Measurements from ENCODE around the gene YWHAG.

YWHAG gene

GRCh38 chr7:76333511-76334101, 25.2 kb downstream of the YWHAG start:
- Histone ChIP-seq H3K79me2 (ENCODE audit: insufficient read depth, low read length) (peaks cover 100% of the 10 kb centered on the region), H2AFZ (ENCODE audit: low read length) (no peak overlapping the region), H3K36me3 (ENCODE audit: insufficient read depth, low read length) (peaks cover 52% of the 10 kb centered on the region; the same call in 1 of the 2 replicates), H3F3A (ENCODE audit: low read depth) (peaks cover 4% of the 10 kb centered on the region), H3K9me2 (replicated peaks; ENCODE audit: low read depth, low read length) (no peaks in the 10 kb centered on the region), H3K9me3 (ENCODE audit: insufficient read depth, low read depth, low read length) (no peaks in the 10 kb centered on the region), H3K4me2 (ENCODE audit: low read depth, low read length, poor library complexity, severe bottlenecking) (no peak overlapping the region), H3K4me1 (ENCODE audit: insufficient read depth, low read length, poor library complexity, severe bottlenecking) (peaks cover 7% of the 10 kb centered on the region), H3K27me3 (ENCODE audit: insufficient read depth, low read length, poor library complexity, severe bottlenecking) (no peaks in the 10 kb centered on the region), H3K4me3 (ENCODE audit: low read length, poor library complexity, severe bottlenecking) (no peak overlapping the region), H4K20me1 (ENCODE audit: insufficient read depth, low read length, poor library complexity, severe bottlenecking) (peaks cover 100% of the 10 kb centered on the region), H3K9ac (ENCODE audit: low read depth, low read length, poor library complexity, severe bottlenecking) (no peak overlapping the region)
- TF ChIP-seq EZH2phosphoT487 (IDR thresholded peaks at IDR 0.05; ENCODE audit: borderline replicate concordance) = no peak
- TF ChIP-seq, protein P1, sequence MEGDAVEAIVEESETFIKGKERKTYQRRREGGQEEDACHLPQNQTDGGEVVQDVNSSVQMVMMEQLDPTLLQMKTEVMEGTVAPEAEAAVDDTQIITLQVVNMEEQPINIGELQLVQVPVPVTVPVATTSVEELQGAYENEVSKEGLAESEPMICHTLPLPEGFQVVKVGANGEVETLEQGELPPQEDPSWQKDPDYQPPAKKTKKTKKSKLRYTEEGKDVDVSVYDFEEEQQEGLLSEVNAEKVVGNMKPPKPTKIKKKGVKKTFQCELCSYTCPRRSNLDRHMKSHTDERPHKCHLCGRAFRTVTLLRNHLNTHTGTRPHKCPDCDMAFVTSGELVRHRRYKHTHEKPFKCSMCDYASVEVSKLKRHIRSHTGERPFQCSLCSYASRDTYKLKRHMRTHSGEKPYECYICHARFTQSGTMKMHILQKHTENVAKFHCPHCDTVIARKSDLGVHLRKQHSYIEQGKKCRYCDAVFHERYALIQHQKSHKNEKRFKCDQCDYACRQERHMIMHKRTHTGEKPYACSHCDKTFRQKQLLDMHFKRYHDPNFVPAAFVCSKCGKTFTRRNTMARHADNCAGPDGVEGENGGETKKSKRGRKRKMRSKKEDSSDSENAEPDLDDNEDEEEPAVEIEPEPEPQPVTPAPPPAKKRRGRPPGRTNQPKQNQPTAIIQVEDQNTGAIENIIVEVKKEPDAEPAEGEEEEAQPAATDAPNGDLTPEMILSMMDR (conservative IDR thresholded peaks at IDR 0.05; ENCODE audit: low read length) = no peak

GRCh38 chr7:76332078-76332477, 26.7 kb downstream of the YWHAG start:
- H3K9me2 ChIP-seq (replicated peaks; ENCODE audit: low read depth, low read length) = no peaks in the 10 kb centered on the region
- no peak overlapping the region for H3K4me3 ChIP-seq (ENCODE audit: low read length, poor library complexity, severe bottlenecking)
- H3K4me1 ChIP-seq (ENCODE audit: insufficient read depth, low read length, poor library complexity, severe bottlenecking) = peaks cover 19% of the 10 kb centered on the region
- no peak overlapping the region for H3K9ac ChIP-seq (ENCODE audit: low read depth, low read length, poor library complexity, severe bottlenecking)
- TF ChIP-seq, protein P1 (conservative IDR thresholded peaks at IDR 0.05; ENCODE audit: low read length) = no peak
- no peak for TF ChIP-seq EZH2phosphoT487 (IDR thresholded peaks at IDR 0.05; ENCODE audit: borderline replicate concordance)
- no peaks in the 10 kb centered on the region for H3K27me3 ChIP-seq (ENCODE audit: insufficient read depth, low read length, poor library complexity, severe bottlenecking)
- H3K4me2 ChIP-seq (ENCODE audit: low read depth, low read length, poor library complexity, severe bottlenecking) = no peak overlapping the region
- H2AFZ ChIP-seq (ENCODE audit: low read length) = no peak overlapping the region
- peaks cover 48% of the 10 kb centered on the region; the same call in 1 of the 2 replicates for H3K36me3 ChIP-seq (ENCODE audit: insufficient read depth, low read length)
- peaks cover 17% of the 10 kb centered on the region for H3F3A ChIP-seq (ENCODE audit: low read depth)
- peaks cover 97% of the 10 kb centered on the region for H4K20me1 ChIP-seq (ENCODE audit: insufficient read depth, low read length, poor library complexity, severe bottlenecking)
- H3K9me3 ChIP-seq (ENCODE audit: insufficient read depth, low read depth, low read length) = no peaks in the 10 kb centered on the region
- H3K79me2 ChIP-seq (ENCODE audit: insufficient read depth, low read length) = peaks cover 91% of the 10 kb centered on the region

- peaks cover 17% of the 10 kb centered on the region for H3F3A ChIP-seq (ENCODE audit: low read depth)
- H3K27me3 ChIP-seq (ENCODE audit: insufficient read depth, low read length, poor library complexity, severe bottlenecking) = no peaks in the 10 kb centered on the region
- H4K20me1 ChIP-seq (ENCODE audit: insufficient read depth, low read length, poor library complexity, severe bottlenecking) = peaks cover 95% of the 10 kb centered on the region
- H3K79me2 ChIP-seq (ENCODE audit: insufficient read depth, low read length) = peaks cover 90% of the 10 kb centered on the region
- no peak overlapping the region for H3K4me3 ChIP-seq (ENCODE audit: low read length, poor library complexity, severe bottlenecking)
- H3K9me2 ChIP-seq (replicated peaks; ENCODE audit: low read depth, low read length) = no peaks in the 10 kb centered on the region
- H2AFZ ChIP-seq (ENCODE audit: low read length) = no peak overlapping the region
- H3K4me1 ChIP-seq (ENCODE audit: insufficient read depth, low read length, poor library complexity, severe bottlenecking) = peaks cover 27% of the 10 kb centered on the region
- no peaks in the 10 kb centered on the region for H3K9me3 ChIP-seq (ENCODE audit: insufficient read depth, low read depth, low read length)
- peaks cover 57% of the 10 kb centered on the region; the same call in 1 of the 2 replicates for H3K36me3 ChIP-seq (ENCODE audit: insufficient read depth, low read length)
- H3K4me2 ChIP-seq (ENCODE audit: low read depth, low read length, poor library complexity, severe bottlenecking) = no peak overlapping the region
- H3K9ac ChIP-seq (ENCODE audit: low read depth, low read length, poor library complexity, severe bottlenecking) = no peak overlapping the region
- TF ChIP-seq, protein P1 (conservative IDR thresholded peaks at IDR 0.05; ENCODE audit: low read length) = peak; percentile 48
- no peak for TF ChIP-seq EZH2phosphoT487 (IDR thresholded peaks at IDR 0.05; ENCODE audit: borderline replicate concordance)
Measured at GRCh38 chr7:76330673-76331072, 28.1 kb downstream of the YWHAG start.
